UCSD-AML1 (cell line): ENCODE measurements around the gene NNMT.

Source experiments
- DNase-seq: peaks from one replicate; lab custom pipeline; 2025; ENCODE audit not compliant: unreplicated experiment; lab: John Stamatoyannopoulos, UW

Gene NNMT

DNA sequence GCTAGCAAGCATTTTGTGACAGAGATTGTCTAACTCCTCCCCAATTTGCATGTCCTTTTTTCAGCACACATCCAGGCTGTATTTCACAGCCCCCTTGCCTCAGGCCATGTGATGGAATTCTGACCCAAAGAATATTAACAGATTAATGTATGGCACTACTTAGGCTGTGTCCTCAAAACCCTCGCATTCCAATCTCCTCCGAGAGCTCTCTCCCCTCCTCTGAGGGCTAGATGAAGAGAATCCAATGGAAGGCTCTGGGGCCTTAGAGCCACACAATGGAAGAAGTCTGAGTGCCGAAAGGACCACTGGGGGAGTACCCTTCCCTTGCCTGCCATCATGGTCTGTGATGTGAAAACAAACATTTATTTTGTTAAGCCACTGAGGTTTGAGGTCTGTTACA, 13.7 kb upstream of the NNMT start:
- DNase-seq = no peak

DNA sequence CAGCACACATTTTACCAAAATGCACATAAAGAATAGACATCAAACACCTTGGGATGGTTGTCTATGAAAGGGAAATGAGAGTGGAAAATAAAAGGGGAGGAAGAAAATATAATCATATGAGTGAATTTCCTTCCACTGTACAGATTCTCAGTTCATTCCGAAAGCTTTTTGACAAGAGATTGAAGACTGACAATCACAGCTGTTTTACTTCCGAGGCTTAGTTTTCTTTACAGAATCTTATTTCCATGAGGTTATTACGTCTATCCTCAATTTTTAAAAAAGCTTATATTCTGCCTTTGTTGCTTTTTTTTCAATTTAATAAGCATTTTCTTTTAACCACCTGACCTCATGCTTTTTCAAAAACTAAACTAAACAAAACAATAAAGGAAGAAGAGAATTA, 12.8 kb upstream of the NNMT start:
- DNase-seq = no peak

DNA sequence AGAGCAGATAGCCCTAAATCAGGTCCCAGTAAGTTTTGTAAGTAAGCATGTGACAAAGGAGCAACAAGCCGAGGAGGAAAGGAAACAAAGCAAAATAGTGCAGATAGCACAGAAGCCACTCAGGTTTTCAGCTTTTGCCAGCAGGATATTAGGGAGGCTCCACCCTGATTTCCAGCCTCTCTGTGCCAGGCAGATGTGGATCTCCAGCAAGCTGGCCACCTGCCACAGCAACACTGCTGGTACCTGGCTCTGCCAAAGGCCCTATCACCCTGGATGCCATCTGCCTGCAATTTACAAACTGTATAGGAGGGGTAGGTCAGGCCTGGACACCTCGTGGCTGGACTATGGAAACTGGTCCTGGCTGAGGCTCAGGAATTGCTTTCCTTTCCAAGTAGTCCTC, 12.2 kb upstream of the NNMT start:
- DNase-seq = no peak

DNA sequence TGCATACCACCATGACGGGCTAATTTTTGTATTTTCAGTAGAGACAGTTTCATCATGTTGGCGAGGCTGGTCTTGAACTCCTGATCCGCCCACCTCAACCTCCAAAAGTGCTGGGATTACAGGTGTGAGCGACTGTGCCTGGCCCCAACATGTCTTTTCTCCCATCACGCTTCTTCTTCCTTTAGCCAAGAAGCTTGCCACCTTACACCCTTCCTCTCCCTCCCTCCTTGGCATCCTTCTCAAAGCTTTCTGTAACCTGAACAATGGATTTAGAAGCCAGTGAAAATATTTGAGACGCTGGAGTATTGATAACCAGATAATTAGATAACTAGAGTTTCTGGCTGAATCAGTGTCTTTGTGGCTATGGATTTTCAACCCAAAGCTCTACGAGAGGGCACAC, 11.3 kb upstream of the NNMT start:
- DNase-seq = no peak

DNA sequence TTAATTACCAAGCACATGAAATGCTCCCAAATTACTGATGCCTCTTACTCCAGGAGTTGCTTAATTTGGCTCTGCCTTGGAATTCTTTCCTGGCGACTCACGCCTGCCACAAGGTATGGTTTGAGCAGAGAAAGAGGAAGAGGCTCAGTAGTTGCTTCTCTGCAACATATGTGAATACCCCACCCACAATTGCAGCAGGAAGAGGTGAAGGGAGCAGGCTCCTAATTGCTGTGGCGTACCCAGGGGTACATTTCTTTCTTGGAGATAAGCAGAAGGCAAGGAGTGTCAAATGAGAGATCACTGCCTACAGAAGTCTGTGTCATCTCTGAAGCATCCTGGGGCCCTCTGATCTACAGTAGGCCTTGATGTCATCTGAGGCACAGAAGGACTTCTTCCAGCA, 10.6 kb upstream of the NNMT start:
- DNase-seq = no peak

DNA sequence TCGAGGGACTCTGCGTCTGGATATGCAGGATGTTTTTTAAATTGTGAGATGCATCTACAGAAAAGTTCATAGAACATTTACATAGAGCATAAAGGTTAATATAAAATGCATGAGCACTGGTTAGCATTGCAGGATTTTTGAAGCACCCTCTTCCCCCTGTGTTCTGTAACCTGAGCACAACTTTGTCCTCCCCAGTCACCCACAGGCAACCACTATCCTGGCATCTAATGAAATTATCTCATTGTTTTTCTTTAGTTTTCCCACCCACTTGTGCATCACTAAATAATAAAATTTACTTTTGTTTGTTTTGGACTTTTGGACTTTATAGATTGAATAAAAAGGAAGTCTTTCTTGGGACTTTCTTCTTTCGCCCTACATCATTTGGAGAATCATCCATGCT, 10.0 kb upstream of the NNMT start:
- no peak for DNase-seq

DNA sequence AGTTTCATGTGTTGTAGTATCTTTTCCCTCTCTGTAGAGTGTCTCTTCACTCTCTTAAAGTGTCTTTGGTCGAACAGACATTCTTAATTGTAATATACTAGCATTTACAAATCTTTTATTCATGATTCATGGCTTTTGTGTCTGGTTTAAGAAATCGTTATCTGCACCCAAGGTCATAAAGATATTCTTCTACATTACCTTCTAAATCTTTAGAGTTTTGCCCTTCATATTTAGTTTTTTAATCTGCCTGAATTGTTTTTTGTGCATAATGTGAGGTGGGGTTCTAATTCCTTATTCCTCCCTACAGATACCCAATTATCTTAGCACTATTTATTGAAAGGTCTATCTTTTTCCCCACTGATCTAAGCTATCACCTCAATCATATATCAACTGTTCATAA, 9.0 kb upstream of the NNMT start:
- DNase-seq = no peak

DNA sequence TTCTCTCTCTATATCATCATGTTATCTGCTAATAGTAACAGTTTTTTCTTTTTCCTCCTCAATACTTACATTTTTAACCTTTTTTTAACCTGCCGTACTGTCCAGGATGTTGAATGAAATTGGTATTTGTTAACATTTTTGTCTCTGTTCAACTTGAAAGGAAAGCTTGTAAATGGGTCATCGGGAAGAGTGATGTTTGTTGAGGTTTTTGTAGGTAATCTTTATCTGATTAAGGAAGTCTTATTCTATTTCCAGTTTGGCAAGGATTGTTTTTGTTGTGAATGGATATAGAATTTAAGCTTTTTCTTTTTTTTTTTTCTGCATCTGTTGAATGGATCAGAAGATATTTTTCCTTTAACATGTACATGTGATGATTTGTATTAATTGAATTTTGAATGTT, 8.1 kb upstream of the NNMT start:
- DNase-seq = no peak

DNA sequence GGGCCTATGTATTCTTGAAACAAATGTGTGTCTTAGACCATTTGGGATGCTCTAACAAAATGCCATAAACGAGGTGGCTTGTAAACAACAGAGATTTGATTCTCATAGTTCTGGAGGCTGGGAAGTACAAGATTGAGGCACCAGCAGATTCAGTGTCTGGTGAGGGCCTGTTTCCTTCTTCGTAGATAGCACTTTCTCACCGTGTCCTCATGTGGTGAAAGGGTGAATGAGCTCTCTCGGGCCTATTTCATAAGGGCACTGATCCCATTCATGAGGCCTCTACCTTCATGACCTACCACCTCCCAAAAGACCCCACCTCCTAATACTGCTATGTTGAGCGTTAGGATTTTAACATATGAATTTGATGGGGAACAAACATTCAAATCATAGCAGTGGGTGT, 6.4 kb upstream of the NNMT start:
- no peak for DNase-seq

DNA sequence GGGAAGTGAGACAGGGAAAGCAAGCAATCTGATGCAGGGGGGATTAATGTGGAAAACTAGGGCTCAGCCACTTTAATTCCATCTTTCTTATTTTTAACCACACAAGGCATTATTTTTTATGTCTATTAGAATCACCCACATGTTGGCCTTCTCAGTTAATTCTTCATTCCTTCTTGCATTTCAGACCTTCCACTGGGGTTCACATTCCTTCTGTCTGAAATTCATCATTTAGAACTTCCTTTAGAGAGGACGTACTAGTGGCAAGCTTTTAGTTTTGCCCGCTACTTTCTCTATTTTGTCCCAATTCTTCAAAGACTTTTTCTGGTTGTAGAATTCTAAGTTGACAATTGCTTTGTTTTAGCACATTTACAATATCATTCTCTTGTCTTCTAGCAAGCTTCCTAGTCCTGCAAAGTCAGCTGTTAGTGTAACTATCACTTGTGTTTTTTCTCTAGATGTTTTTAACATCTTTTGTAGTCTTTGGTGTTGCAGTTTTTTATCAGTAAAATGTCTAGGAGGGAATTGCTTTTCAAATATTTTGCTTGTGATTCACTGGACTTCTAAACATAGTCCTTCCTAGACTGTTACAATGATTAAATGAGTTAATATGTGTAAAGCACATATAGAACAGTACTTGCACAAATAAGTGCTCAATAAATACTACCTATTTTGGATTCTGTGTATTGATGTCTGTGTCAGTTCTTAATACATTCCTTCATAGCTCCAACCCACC, 5.5 kb upstream of the NNMT start:
- DNase-seq = no peak

DNA sequence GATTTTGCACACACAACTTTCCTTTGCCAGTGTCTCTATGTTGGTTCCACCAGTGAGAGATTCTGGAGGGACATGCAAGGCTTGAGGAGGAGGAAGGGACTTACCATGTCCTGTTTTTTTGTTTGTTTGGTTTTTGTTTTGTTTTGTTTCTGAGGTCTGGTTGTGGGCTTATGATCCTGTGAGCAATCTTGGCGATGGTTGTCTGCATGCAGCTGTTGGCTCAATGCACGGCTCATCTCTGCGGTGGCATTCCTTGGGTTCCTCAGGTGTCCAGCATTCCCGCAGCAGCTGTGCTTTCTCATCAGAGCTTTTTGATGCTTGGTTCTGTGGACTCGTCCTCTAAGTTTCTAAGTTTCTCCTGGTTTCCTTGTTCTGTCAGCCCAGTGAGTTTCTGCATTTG, 4.8 kb upstream of the NNMT start:
- DNase-seq = no peak

DNA sequence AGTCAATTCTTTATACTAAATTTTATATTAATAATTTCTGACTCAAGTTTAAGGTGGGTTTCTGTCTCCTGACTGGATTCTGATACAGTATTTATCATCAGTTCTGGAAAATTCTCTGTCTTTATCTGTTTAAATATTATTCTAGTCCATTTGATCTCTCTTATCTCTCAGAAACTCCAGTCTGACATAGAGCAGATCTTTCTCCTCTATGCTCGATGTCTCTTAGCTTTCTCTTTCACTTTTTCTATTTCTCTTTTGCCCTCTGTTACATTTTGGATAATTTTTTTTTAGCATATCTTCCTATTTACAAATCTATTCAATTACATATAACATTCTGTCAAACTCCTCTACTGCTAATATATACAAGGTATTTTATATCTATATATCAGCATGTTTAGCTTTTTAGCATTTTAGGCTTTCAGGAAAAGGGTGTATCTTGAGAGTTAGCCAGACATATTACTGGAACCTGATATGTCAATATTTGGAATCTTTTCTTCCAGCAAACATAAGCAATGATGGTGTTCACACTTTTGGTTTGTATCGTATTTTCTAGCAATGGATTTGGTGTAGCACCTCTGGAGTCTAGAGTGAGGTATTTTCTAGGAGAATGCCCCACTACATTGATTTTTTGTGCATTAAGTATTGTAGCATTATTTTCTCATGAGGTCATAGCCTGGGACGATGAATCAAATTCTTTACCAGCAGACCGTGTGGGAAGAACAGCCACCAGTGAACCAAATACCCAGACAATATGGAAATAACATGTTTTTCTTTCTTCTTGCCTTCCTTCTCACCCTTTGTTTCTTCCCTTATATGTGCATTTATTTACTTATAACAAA, 4.1 kb upstream of the NNMT start:
- no peak for DNase-seq

DNA sequence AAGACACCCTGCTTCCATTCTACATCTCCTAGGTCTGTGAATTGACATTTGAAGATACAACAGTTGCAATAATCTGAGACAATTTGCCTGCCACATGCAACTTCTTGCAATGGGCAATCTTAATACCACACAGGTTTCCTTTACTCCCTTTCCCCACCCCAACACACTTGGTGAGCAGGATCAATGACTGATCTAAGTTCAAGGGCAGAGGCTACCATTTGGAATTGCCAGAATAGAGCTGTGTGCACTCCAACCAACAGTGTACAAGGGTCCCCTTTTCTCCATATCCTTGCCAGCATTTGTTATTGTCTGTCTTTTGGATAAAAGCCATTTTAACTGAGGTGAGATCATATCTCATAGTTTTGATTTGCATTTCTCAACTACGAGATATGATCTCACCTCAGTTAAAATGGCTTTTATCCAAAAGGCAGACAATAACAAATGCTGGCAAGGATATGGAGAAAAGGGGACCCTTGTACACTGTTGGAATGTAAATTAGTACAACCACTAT, 2.9 kb upstream of the NNMT start:
- DNase-seq = no peak

DNA sequence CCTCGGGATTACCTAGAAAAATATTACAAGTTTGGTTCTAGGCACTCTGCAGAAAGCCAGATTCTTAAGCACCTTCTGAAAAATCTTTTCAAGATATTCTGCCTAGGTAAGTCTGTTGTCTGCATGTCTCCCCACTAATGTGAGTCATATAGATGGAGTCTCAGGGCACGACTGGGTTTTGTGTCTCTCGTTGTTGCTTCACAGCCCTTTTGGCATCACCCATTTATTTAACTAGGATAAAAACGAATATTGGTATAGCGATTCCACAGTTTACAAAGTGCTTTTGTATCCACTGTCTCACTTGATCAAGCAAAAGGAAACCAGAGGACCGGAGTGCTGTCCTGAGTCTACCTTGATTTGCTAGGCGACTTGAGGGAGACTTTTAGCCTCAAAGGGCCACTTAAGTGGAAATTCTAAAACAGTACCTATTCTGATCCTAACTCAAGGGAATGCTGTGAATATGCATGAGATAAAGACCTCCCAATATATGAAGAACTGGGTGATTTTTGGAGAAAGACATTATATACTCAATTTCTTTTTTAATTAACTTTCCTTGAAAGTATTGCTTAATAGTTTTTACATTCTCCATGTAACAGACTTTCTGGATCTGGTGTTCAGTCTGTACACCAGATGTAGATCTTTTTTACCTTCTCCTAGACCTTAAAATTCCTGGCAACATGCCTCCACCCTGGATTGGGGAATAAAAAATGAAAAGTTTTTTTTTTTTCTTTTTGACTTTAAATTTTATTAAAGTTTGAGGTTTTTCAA, 590 bp downstream of the NNMT start:
- DNase-seq = no peak

DNA sequence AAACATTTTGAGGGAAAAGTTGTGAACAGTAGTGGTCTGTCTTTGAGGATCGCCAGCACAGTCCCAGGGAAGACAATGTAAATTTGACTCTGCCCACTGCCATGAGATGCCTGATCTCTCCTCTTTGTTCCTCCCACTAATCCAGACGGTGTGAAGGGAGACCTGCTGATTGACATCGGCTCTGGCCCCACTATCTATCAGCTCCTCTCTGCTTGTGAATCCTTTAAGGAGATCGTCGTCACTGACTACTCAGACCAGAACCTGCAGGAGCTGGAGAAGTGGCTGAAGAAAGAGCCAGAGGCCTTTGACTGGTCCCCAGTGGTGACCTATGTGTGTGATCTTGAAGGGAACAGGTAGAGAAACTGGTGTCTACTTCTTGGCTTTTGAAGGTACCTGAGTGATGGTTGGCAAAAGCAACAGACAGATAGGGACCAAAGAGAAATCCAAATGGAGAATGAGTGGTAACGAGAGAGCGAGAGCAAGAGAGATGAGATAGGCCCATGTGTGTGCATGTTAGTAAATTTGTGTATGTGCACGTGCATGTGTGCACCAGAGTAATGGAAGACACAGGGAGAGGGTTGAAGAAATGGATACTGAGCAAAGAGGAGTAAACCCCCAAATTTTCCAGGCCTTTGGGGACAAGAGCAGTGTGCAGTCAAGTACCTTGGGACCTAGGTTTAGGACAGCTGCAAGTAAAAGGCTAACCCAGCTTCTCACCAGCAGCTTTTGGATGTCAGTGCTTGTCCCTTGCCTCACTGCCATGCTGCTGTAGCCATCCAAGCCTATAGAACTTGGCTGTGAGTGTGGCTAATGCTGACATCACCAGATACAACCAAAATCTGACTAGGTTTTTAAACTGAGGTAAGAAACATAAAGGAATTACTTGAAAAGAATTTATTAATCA, 1.9 kb downstream of the NNMT start:
- no peak for DNase-seq

DNA sequence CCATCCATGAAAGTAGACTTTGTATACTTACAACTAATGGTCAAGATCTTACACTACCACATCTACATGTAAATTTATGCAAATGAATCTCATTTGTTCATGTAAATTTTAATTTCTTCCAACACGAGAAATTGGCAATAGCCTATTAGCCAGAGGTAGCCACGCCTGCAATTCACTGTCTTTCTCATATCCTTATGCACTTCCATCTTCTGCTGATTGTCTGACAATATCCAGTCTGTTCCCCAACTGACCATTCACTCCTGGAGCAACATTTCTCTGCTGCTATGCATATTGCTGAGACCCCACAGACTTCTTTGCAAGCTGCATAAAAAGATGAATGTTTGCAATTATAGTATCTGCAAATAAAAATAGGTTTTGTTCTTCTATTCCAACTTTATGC, 2.5 kb downstream of the NNMT start:
- DNase-seq = no peak

DNA sequence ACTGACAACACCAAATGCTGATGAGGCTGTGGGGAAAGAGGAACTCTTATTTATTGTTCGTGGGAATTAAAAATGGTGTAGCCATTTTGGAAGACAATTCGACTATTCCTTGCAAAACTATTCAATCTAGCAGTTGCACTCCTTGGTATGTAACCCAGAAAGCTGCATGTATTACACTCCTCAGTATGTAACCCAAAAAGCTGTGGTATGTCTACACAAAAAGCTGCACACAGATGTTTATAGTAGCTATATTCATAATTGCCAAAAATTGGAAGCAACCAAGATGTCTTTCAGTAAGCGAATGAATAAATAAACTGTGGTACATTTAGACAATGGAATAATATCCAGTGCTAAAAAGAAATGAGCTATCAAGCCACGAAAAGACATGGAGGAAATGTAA, 4.9 kb downstream of the NNMT start:
- DNase-seq = no peak

DNA sequence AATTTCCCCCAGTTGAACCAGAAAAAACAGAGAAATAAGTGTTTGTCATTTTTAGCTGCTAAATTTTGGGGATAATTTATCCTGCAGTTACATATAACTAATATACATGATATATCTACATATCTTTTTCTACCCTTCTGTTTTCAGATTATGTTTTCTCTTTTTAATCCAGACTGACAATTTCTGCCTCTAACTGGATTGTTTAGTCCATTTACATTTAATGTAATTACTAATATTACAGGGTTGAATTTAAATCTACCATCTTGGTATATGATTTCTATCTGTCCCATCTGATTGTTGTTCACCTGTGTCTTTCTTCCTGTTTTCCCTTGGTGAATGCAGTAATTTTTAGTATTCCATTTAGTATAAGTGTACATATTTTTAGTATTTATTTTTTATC, 5.7 kb downstream of the NNMT start:
- no peak for DNase-seq

DNA sequence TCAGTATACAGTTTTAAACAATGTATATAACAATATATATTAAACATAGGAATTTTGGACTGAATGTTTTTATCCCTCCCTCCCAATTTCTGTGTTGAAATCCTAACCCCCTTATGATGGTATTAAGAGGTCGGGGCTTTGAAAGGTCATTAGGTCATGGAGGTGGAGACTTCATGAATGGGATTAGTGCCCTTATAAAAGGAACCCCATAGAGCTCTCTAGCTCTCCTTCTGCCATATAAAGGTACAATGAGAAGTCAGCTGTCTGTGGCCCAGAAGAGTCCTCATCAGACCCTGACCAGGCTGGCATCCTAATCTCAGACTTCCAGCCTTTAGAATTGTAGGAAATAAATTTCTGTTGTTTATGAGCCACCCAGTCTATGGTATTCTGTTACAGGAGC, 6.5 kb downstream of the NNMT start:
- DNase-seq = no peak

DNA sequence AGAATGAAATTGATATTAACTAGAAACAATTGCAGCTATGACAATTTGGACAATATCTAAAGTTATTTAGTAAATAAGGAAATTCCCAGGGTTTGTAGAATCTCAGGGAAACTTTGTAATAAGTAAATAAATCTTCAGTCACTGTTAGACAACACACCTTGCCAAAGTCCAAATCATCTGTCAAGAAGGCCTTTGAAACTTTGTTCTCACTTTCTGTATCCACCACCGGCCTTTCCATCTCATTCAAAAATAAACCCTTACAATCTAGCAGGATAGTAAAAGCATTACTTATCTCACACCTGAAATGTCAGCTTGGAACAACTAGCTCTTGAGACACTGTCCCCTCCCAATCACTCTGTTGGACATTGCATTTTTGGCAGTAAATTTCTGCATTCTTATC, 7.9 kb downstream of the NNMT start:
- DNase-seq = no peak

DNA sequence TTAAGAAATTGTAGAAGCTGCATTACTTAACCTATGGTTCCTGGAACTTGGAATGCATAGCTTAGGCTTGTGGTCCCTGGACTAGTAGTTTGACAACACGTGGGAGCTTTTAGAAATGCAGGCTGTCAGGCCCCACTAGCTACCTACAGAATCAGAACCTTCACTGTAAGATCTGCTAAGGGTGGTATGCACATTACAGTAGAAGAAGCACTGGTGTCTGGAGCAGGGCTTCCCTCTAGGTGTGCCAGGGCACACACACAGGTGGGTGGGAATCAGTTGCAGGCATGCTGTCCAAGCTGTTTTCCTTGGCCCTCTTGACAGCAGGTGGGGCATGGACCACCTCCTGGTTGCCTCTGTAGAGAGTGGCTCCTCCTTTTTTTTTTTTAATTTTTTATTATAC, 8.8 kb downstream of the NNMT start:
- no peak for DNase-seq
